ENCODE measurements around the gene CNTN4. TPM values are rescaled to one million over a fixed set of nuclear protein-coding genes. Genes with fewer than 3 reads are reported as not detected.
A peak's percentile ranks its signal among the peaks of the same experiment; 100 is the strongest.

Gene CNTN4
- total RNA-seq, 3 donors from 2014 or later, result 6.6 to 16.7 (median 16.7) TPM

DNA sequence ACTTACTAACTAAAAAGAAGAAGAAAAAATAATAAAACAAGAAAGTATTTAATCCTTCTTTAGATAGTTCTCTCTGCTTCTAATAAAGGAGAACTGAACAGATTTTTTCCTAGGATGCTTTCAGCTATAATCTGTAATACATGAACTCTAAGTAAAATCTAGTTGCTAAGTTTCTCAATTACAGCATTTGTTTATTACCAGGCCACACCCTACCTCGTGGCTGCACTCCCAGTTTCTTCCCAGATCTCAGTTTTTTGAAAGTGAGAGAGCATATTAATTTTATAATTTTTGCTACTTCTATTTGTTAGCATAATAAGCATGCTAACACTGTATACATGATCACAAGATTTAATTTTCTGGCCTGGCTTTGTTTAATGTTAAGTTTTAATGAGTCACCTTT lies 753.2 kb downstream of the CNTN4 start:
- no peak for DNase-seq (ENCODE audit: low spot score in 2 of 2)
- H3K9me3 ChIP-seq, result no peaks in the 10 kb centered on the region
- no peaks in the 10 kb centered on the region for H3K27me3 ChIP-seq
- TF ChIP-seq POLR2A (IDR thresholded peaks at IDR 0.05) (no peak), POLR2AphosphoS5 (IDR thresholded peaks at IDR 0.05) (no peak)
- TF ChIP-seq, protein P1, sequence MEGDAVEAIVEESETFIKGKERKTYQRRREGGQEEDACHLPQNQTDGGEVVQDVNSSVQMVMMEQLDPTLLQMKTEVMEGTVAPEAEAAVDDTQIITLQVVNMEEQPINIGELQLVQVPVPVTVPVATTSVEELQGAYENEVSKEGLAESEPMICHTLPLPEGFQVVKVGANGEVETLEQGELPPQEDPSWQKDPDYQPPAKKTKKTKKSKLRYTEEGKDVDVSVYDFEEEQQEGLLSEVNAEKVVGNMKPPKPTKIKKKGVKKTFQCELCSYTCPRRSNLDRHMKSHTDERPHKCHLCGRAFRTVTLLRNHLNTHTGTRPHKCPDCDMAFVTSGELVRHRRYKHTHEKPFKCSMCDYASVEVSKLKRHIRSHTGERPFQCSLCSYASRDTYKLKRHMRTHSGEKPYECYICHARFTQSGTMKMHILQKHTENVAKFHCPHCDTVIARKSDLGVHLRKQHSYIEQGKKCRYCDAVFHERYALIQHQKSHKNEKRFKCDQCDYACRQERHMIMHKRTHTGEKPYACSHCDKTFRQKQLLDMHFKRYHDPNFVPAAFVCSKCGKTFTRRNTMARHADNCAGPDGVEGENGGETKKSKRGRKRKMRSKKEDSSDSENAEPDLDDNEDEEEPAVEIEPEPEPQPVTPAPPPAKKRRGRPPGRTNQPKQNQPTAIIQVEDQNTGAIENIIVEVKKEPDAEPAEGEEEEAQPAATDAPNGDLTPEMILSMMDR (IDR thresholded peaks at IDR 0.05), result no peak
- intact Hi-C loops (cut with DNase I; ENCODE audit: low total_unique reads), result no loop called here
- no peaks in the 10 kb centered on the region for H3K4me1 ChIP-seq
- no peaks in the 10 kb centered on the region for H3K36me3 ChIP-seq
- H3K4me3 ChIP-seq, result no peak overlapping the region
- H3K27ac ChIP-seq, result peak overlapping the region in 1 of 2 donors; percentile 25

DNA sequence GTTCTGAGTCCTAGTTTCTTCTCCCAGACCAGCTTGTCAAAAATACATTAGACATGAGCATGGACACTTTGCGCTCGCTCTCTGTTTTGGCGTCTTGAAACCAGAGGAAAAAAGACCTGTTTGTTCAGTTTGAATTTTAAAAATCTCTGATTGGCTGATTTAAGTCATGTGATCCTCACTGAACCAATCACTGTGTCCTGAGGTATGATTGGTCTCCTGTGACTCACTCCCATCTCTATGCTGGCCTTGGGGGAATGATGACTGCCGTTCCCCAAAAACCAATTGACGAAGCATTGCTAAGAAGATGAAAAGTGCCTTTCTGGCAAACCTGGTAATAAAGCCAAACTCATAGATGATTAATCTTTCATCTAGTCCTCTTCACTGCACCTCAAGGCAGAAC lies 755.0 kb downstream of the CNTN4 start:
- no peak for DNase-seq (ENCODE audit: low spot score in 2 of 2)
- Histone ChIP-seq H3K36me3 (no peaks in the 10 kb centered on the region), H3K27ac (no peak overlapping the region), H3K27me3 (no peaks in the 10 kb centered on the region), H3K4me1 (no peaks in the 10 kb centered on the region), H3K4me3 (no peak overlapping the region), H3K9me3 (no peaks in the 10 kb centered on the region)
- TF ChIP-seq, protein P1 (IDR thresholded peaks at IDR 0.05), result no peak
- TF ChIP-seq POLR2AphosphoS5 (IDR thresholded peaks at IDR 0.05) (no peak), POLR2A (IDR thresholded peaks at IDR 0.05) (no peak)
- intact Hi-C loops (cut with DNase I; ENCODE audit: low total_unique reads), result no loop called here

DNA sequence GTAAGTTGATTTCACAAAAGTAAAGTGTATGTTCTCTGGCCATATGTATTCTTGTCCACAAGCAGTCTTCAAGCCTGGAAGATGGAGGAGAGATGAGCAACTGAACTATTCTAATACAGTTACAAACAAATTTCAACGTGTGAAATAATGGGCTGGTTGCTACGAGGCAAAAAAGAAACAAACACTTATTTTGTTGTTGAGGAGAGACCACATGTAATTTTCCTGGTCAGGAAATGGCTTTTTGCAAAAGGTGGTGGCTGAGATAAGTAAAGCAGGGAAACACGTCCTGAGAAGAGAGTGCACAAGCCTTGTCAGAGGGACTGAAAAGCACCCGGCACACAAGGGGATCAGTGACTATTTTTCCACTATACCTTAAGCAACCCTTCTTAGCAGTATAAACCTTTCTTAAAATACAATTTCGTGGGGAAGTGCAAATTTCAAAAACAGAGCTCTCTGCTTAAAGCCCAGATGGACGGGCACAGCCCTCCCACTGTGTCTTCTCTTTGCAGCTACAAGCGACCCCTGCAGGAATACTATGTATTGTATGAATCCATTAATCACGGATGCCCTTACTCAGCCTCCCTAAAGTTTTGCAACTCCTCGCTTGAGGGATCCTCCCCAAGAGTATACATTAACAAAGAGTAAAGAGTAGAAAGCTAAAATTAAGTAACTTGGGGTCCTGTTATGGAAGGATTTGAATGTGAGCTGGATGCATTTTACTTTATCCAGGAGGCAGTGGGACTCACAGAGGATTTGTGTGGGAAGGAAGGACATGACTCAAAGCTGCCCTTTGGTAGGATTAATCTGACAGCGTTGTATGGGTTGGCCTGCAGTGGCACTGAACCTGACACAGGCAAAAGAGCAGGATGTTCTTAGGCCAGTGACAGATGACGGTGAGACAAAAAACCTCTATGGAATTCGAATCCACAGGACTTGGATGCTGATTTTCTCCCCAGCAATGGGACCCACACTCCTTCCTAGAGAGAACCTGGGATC lies 757.8 kb downstream of the CNTN4 start:
- intact Hi-C loops (cut with DNase I; ENCODE audit: low total_unique reads), result no loop called here
- Histone ChIP-seq H3K4me3 (no peak overlapping the region), H3K36me3 (no peaks in the 10 kb centered on the region), H3K27me3 (no peaks in the 10 kb centered on the region), H3K9me3 (no peaks in the 10 kb centered on the region), H3K27ac (no peak overlapping the region), H3K4me1 (no peaks in the 10 kb centered on the region)
- no peak for DNase-seq (ENCODE audit: low spot score in 2 of 2)
- TF ChIP-seq, protein P1 (IDR thresholded peaks at IDR 0.05), result no peak
- TF ChIP-seq POLR2A (IDR thresholded peaks at IDR 0.05) (no peak), POLR2AphosphoS5 (IDR thresholded peaks at IDR 0.05) (no peak)

DNA sequence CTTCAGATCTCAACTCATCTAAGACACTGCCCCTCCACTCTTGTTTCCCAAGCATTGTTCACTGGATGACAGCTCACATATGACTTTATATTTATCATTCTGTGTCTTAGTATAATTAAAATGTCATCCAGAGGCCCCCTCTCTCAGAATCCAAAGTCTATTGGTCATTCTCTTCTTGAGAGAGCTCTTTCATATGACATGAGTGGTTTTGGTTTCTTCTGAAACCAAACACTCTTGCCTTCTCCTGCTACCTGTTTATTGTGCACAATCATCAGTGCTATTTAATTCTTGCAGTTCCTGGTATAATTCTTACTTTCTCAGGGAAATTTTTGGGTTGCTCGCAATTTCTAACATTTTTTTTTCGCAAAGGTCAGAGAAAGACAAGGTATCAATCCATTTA lies 762.0 kb downstream of the CNTN4 start:
- H3K27ac ChIP-seq, result no peak overlapping the region
- no peak for DNase-seq (ENCODE audit: low spot score in 2 of 2)
- H3K27me3 ChIP-seq, result no peaks in the 10 kb centered on the region
- intact Hi-C loops (cut with DNase I; ENCODE audit: low total_unique reads), result no loop called here
- H3K4me1 ChIP-seq, result no peaks in the 10 kb centered on the region
- TF ChIP-seq POLR2AphosphoS5 (IDR thresholded peaks at IDR 0.05) (no peak), POLR2A (IDR thresholded peaks at IDR 0.05) (no peak)
- TF ChIP-seq, protein P1 (IDR thresholded peaks at IDR 0.05), result no peak
- no peaks in the 10 kb centered on the region for H3K36me3 ChIP-seq
- no peak overlapping the region for H3K4me3 ChIP-seq
- no peaks in the 10 kb centered on the region for H3K9me3 ChIP-seq

DNA sequence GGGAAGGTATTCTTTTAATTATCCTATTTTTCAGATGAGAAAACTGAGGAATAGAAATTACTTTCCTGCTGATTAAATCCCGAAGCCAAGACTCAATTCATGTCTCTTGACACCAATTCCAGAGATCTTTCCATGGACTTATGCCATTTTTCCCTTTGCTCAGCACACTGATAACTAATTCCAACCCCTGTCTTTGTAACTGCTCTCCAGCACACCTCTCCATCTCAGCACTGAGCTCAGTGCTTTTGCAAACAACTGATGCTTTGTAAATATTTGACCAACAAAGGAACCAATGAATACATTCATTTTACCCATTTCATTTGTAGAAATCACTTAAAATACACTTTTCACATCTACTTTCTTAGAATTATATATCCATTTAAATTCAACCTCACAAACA lies 762.5 kb downstream of the CNTN4 start:
- no peak for DNase-seq (ENCODE audit: low spot score in 2 of 2)
- Histone ChIP-seq H3K27me3 (no peaks in the 10 kb centered on the region), H3K9me3 (no peaks in the 10 kb centered on the region), H3K36me3 (no peaks in the 10 kb centered on the region), H3K27ac (no peak overlapping the region), H3K4me3 (no peak overlapping the region), H3K4me1 (no peaks in the 10 kb centered on the region)
- TF ChIP-seq POLR2A (IDR thresholded peaks at IDR 0.05) (no peak), POLR2AphosphoS5 (IDR thresholded peaks at IDR 0.05) (no peak)
- TF ChIP-seq, protein P1 (IDR thresholded peaks at IDR 0.05), result no peak
- intact Hi-C loops (cut with DNase I; ENCODE audit: low total_unique reads), result no loop called here

Measured in breast epithelium (tissue), 4 donors.